HG02678 (cell line): ENCODE measurements around the gene ST3GAL6.

ENCODE experiments used
- ATAC-seq: cut with Tn5 transposase; IDR thresholded peaks from one replicate; pipeline ENCODE4 v1.9.1; 2021; ENCODE audit warnings: mild to moderate bottlenecking, moderate library complexity; ENCODE audit not compliant: unreplicated experiment

The ST3GAL6 gene

DNA sequence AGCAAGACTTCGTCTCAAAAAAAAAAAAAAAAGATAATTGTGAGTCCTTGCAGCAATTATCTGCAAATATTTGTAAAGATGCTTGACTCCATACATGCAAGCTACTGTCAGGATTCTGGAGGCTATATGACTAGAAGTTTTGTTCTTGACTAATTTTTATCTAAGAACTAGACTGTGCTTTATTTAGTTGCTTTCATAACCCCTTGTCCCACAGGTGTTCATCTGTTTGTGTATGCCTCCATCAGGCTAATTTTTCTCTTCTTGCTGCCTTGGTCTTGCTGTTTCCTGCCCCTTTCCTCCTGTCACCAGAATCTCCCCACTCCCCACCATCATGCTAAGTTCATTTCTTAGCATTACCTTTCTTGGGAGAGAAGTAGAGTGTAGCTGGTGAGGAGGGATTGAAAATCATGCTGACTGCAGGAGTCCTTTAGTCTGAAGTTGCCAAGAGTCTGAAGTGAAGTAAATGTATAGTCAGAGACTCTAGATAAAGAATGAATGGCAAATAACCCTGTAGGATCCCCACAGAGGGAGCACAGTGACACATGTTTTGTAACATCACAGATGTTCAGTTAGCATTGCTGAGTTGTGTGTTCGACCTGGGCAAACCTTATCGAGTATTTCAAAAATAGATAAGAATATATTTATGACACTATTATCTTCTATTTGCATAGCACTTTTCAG, 12.5 kb downstream of the ST3GAL6 start:
- peak; percentile 50 for ATAC-seq

- ATAC-seq, result no peak
These were observed 13.0 kb downstream of the ST3GAL6 start for GRCh38 chr3:98776140-98776493.

GRCh38 chr3:98777286-98777685, 14.1 kb downstream of the ST3GAL6 start:
- ATAC-seq, result no peak

- no peak for ATAC-seq
These were observed 14.7 kb downstream of the ST3GAL6 start for GRCh38 chr3:98777801-98778220.

- ATAC-seq, result no peak
These were observed 15.2 kb downstream of the ST3GAL6 start for GRCh38 chr3:98778383-98778782.

GRCh38 chr3:98778852-98779413, 15.8 kb downstream of the ST3GAL6 start:
- ATAC-seq, result no peak

DNA sequence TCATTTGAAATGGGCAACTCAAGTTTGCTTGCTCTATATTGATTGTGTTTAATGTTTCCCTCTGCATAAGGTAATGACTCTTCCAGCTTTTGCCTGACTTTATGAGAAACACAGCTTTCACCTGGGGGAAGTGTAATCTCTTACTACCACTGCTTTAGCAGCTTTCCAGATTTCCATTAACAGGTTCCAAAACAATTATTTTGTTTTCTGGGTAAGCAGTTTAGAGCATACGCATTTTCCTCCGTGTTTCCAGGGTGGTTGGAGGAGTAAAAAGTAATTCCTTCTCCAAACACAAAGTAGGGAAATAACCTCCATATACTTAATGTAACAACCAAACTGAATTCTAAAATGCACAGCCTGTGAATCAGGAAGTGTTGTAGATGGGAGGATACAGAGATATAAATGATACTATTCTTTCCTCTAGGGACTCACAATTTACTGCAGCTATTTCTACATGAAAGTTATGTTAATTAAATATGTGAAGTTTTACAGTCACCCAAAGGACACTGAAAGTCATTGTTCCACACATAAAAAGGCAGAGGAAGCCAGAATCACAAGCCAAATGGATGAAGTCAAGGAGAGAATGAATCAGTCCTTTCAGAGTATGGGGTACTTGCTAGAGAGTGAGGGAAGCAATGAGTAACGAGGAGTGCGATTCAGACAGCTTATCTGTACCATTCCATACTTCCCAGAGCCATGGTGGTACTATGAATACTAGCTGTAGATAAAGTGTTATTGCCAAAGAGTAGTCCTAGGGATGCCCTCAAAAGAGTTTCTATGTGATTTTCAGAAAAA, 16.6 kb downstream of the ST3GAL6 start:
- no peak for ATAC-seq

GRCh38 chr3:98780343-98780742, 17.2 kb downstream of the ST3GAL6 start:
- no peak for ATAC-seq

GRCh38 chr3:98782824-98783500, 19.8 kb downstream of the ST3GAL6 start:
- ATAC-seq, result no peak

DNA sequence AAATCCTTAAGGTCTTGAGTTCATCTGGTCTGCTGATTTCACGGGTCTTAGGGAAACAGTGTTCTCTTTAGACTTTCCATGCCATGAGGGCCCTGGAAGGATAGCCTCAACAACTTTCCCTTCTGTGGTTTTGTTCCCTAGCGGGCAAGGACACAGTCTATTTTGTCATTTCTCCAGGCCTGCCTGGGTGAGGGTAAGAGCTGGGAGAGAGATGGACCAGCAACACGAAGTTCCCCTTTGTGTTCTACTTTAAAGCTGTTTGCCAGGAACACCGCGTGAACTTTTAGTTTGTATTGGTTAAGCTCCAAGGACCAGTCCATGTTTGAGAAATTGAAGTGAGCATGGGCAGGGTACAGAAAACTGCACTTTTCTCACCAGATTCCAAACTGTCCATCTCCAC, 20.9 kb downstream of the ST3GAL6 start:
- no peak for ATAC-seq

DNA sequence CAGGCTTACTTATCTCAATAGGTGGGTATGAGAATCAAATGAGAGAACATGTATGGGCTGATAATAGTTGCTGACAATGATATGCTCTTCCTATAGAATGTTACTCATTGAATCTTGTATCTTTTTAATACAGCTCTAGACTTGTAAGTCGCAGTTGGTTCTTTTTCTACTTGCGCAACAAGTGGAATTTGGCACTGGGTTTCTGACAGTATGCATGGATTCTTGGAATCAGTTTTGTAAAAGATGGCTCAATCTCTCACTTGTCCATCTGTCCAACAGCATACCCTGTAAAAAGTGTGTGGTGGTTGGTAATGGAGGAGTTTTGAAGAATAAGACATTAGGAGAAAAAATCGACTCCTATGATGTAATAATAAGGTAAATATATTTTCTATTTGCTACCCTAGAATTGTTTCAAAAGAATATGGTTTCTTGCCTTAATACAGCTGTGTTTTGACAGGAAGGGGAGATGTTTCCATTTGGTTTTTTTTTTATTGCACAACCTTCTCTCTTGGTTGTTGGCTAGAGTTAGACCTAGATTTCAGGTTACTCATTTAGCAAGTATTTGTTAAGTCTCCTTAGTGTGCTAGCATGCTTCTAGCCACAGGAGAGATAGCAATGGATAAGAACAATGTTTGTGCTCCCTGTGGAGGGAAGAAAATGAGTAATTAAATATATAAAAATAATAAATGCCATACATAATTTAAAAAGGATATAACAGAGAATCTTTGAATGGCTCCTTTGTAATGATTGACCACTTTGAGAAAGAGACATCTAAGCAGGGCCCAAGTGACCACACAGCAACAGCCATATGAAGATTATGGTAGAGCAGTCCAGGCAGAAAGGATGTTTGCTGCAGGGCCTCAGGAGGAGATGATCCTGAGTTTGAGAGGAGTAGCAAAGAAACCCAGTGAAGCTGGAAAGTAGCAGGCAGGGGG, 21.8 kb downstream of the ST3GAL6 start:
- ATAC-seq, result no peak

- no peak for ATAC-seq
These were observed 23.3 kb downstream of the ST3GAL6 start for GRCh38 chr3:98786364-98787006.

GRCh38 chr3:98787181-98787580, 24.0 kb downstream of the ST3GAL6 start:
- ATAC-seq, result no peak

- ATAC-seq, result no peak
These were observed 25.5 kb downstream of the ST3GAL6 start for GRCh38 chr3:98788651-98789050.

- no peak for ATAC-seq
These were observed 28.5 kb downstream of the ST3GAL6 start for GRCh38 chr3:98791341-98792325.

GRCh38 chr3:98793971-98794370, 30.8 kb downstream of the ST3GAL6 start:
- no peak for ATAC-seq

DNA sequence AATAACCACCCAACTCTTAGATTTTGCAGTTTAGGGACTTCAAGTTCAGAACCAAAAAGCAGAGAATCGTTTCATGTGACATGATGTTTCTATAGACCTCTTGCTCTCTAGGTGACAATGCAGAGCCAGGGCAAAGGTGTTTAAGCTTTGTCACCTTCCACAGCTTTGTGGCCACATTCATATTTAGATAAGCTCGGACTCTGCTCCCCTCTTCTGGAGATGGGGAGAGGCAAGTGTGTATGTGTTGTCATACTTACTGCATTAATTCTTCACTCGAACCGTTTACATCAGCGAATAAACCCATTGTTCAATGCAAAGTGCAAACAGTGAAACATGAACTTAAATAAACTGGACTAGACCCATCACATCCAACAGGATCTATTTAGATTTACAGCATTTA, 33.2 kb downstream of the ST3GAL6 start:
- ATAC-seq, result no peak

DNA sequence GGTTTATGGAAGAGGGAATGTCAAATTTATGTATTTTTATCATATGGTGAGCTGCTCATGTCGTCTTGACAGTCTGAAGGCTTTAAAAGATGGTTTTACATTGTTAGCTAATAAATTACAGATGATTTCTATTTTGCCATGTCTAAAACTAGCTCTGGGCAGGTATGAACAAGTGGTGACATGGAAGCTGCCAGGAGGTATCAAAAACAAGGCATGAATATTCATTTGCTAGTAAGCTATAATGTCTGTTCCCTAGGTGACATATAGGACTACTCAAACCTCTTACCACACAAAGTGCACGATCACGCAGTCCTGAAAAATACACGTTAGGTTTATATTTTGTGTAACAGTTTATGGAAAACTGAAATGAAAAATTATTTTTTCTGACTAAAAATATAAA, 34.8 kb downstream of the ST3GAL6 start:
- ATAC-seq, result no peak

DNA sequence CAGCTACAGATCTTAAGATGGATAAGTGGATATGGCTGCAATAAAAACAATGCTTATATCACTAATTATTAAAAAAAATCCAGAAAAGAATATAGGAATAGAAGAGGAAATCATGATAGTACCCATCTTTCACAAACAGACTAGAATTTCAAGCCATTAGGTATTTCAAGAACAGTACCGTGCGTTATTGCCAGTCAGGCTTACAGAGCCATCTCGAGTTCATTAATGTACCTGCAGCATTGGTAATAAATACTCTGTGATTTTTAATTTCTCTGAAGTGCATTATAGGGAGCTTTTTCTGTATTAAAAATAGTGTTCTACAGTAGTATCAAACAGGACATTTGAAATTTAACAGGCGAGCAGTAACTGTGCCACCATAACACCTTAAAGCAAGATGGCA, 35.7 kb downstream of the ST3GAL6 start:
- ATAC-seq, result no peak
